NT2/D1 (cell line): Measurements from ENCODE around the gene GSN.

Experiments used
- DNase-seq: peaks from one replicate; pipeline ENCODE4 v3.0.0-alpha.2; 2011; ENCODE audit warnings: low read depth, low spot score
- H3K27me3 ChIP-seq: 2 replicates; pipeline ENCODE4 v1.6.0; 2011; ENCODE audit warnings: mild to moderate bottlenecking; ENCODE audit not compliant: insufficient read length, insufficient read depth
- H3K36me3 ChIP-seq: 2 replicates; pipeline ENCODE4 v1.6.1; 2011; ENCODE audit warnings: mild to moderate bottlenecking, low read length, mixed read lengths; ENCODE audit not compliant: insufficient read depth, insufficient read length
- H3K4me1 ChIP-seq: 2 replicates; pipeline ENCODE4 v1.5.1; 2011; ENCODE audit not compliant: insufficient read depth, insufficient read length
- H3K4me3 ChIP-seq: 2 replicates; pipeline ENCODE4 v1.5.1; 2011; ENCODE audit warnings: low read depth; ENCODE audit not compliant: insufficient read length
- H3K9ac ChIP-seq: 2 replicates; pipeline ENCODE4 v1.6.0; 2011; ENCODE audit warnings: low read depth; ENCODE audit not compliant: insufficient read length
- H3K9me3 ChIP-seq: 2 replicates; pipeline ENCODE4 v1.5.1; 2011; ENCODE audit warnings: mild to moderate bottlenecking, low read length; ENCODE audit not compliant: insufficient read depth
- SUZ12 ChIP-seq: IDR thresholded peaks from 2 replicates; pipeline ENCODE4 v1.6.1; 2011; ENCODE audit not compliant: insufficient read length, insufficient read depth; ENCODE audit errors: extremely low read depth
- YY1 ChIP-seq: IDR thresholded peaks from 2 replicates; pipeline ENCODE4 v1.6.1; 2011; ENCODE audit not compliant: insufficient read length, insufficient read depth
- ZNF274 ChIP-seq: IDR thresholded peaks from 2 replicates; pipeline ENCODE4 v1.6.1; 2011; ENCODE audit warnings: mild to moderate bottlenecking, low read depth, low read length

The GSN gene

DNA sequence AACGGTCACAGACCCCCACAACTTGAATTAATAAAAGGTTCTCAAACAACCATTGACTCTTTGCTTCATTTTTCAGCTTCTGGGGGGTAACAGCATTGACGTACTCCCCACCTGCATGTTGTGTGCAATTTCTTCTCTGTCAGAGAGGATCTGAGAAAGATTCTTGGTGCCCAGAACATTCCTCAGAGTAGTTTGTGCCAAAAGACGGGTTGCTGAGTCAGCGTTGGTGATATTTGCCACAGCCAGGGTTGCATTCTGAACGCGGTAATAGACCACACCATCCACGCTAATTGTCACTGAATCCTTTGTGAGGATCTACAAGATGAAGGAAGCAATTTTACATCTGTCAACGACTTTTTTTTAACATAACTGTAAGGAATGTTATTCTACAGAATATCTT lies 81.0 kb downstream of the GSN start:
- H3K36me3 ChIP-seq, result peaks cover 78% of the 10 kb centered on the region
- no peaks in the 10 kb centered on the region for H3K27me3 ChIP-seq
- no peak overlapping the region for H3K4me3 ChIP-seq
- TF ChIP-seq SUZ12 (no peak), YY1 (no peak), ZNF274 (no peak)
- no peaks in the 10 kb centered on the region for H3K4me1 ChIP-seq
- no peaks in the 10 kb centered on the region for H3K9me3 ChIP-seq
- H3K9ac ChIP-seq, result no peak overlapping the region
- no peak for DNase-seq

- peaks cover 79% of the 10 kb centered on the region for H3K36me3 ChIP-seq
Measured at GRCh38 chr9:121350036-121350435, 82.1 kb downstream of the GSN start.

DNA sequence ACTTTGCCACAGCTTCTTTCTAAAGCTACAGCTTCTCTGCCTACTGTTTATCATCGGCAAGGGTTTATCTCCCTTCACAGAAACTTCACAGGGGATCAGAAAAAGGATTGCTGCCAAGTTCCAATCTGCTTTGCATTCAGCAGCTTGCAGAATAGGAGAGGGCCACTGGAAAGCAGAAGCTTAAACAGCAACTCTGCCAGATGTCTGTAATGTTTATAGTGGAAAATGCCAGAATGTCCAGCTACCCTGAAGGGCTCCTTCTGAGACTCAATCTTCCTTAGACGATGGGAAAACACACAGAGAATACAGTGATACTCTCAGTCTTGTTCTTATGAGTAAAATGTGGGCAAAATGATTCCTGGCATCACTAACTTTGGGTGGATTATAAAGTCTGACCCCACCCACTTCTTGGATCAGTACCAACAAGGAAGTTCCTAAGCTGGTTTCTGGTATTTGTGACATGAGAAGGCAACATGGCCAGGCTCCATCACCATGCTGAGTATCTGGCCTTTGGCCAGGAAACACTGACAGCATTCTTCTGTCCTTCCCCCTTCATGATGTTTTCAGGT lies 83.1 kb downstream of the GSN start:
- H3K36me3 ChIP-seq, result peaks cover 82% of the 10 kb centered on the region
- H3K4me1 ChIP-seq, result no peaks in the 10 kb centered on the region
- no peak overlapping the region for H3K4me3 ChIP-seq
- H3K9me3 ChIP-seq, result no peaks in the 10 kb centered on the region
- H3K27me3 ChIP-seq, result no peaks in the 10 kb centered on the region
- no peak overlapping the region for H3K9ac ChIP-seq
- DNase-seq, result no peak
- TF ChIP-seq YY1 (no peak), ZNF274 (no peak), SUZ12 (no peak)

More at GRCh38 chr9:121350036-121350435, 82.1 kb downstream of the GSN start:
- Histone ChIP-seq H3K9me3 (no peaks in the 10 kb centered on the region), H3K27me3 (no peaks in the 10 kb centered on the region), H3K4me3 (no peak overlapping the region), H3K9ac (no peak overlapping the region), H3K4me1 (no peaks in the 10 kb centered on the region)
- DNase-seq, result no peak
- TF ChIP-seq YY1, result no peak
- TF ChIP-seq ZNF274, result no peak
- TF ChIP-seq SUZ12, result no peak

DNA sequence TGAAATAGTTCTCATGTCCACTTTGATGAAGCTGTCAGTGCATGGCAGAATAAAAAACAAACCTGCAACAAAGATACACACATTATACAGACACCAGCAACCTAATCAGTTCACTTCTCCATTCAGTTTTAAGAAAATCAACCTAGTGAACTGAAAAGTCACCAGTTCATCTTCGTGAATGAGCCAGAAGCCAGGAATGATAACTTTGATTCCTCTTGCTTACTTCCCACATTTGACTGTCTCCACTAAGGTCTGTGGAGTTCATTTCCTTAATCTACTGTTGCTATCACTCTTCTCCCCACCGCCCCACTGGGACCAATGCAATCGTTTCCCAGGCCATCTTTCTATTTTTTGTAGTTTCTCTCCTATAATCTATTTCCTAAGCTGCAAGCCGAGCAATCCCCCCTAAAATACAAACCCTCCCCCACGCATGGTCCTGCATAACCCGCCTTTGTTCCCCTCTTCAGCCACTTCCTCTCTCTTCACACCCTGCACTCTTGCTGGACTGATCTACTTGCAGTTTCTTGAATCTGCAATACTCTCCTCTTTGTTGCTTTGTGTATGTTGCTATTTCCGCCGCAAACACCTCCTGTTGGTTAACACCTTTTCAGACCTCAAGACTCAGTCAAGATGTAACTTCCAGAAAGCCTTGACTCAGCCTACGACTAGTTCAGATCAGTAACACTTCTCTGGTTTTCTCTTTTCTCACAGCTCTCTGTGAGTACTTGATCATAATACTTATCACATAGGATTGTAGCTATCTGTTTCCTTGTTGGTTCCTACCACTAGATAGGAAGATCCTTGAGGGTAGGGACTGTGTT lies 85.5 kb downstream of the GSN start:
- TF ChIP-seq SUZ12, result no peak
- TF ChIP-seq YY1, result no peak
- no peak for TF ChIP-seq ZNF274
- H3K9ac ChIP-seq, result no peak overlapping the region
- no peaks in the 10 kb centered on the region for H3K9me3 ChIP-seq
- H3K36me3 ChIP-seq, result peaks cover 67% of the 10 kb centered on the region
- H3K4me1 ChIP-seq, result no peaks in the 10 kb centered on the region
- DNase-seq, result no peak
- H3K27me3 ChIP-seq, result no peaks in the 10 kb centered on the region
- H3K4me3 ChIP-seq, result no peak overlapping the region

- H3K27me3 ChIP-seq, result no peaks in the 10 kb centered on the region
- peaks cover 60% of the 10 kb centered on the region for H3K36me3 ChIP-seq
- no peak overlapping the region for H3K4me3 ChIP-seq
- H3K4me1 ChIP-seq, result no peaks in the 10 kb centered on the region
- no peak overlapping the region for H3K9ac ChIP-seq
- TF ChIP-seq YY1 (no peak), ZNF274 (no peak), SUZ12 (no peak)
- H3K9me3 ChIP-seq, result no peaks in the 10 kb centered on the region
- no peak for DNase-seq
Measured at GRCh38 chr9:121354141-121354540, 86.2 kb downstream of the GSN start.

DNA sequence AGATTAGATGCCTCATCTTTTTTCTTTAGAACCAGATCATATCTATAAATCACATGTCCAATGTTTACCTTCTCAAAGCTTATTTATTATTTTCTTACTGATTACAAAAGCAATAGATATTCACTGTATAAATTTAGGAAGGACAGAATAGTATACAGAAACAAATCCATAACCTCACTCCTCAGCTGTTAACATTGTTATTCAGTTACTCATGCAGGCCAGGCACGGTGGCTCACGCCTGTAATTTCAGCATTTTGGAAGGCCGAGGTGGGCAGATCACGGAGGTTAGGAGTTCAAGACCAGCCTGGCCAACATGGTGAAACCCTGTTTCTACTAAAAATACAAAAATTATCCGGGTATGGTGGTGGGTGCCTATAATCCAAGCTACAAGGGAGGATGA lies 86.8 kb downstream of the GSN start:
- Histone ChIP-seq H3K27me3 (no peaks in the 10 kb centered on the region), H3K9me3 (no peaks in the 10 kb centered on the region), H3K4me1 (no peaks in the 10 kb centered on the region), H3K9ac (no peak overlapping the region), H3K4me3 (no peak overlapping the region), H3K36me3 (peaks cover 59% of the 10 kb centered on the region)
- TF ChIP-seq ZNF274 (no peak), SUZ12 (no peak), YY1 (no peak)
- DNase-seq, result no peak

- no peak for DNase-seq
- Histone ChIP-seq H3K27me3 (no peaks in the 10 kb centered on the region), H3K4me1 (no peaks in the 10 kb centered on the region), H3K9ac (no peak overlapping the region), H3K4me3 (no peak overlapping the region), H3K36me3 (peaks cover 39% of the 10 kb centered on the region), H3K9me3 (no peaks in the 10 kb centered on the region)
- no peak for TF ChIP-seq SUZ12
- TF ChIP-seq ZNF274, result no peak
- TF ChIP-seq YY1, result no peak
Measured at GRCh38 chr9:121357011-121357410, 89.0 kb downstream of the GSN start.
